ENCODE results near the gene COPE. TPM values are rescaled to one million over a fixed set of nuclear protein-coding genes. Genes with fewer than 3 reads are reported as not detected.

Gene COPE
- total RNA-seq, 1 donor = 179 TPM

DNA sequence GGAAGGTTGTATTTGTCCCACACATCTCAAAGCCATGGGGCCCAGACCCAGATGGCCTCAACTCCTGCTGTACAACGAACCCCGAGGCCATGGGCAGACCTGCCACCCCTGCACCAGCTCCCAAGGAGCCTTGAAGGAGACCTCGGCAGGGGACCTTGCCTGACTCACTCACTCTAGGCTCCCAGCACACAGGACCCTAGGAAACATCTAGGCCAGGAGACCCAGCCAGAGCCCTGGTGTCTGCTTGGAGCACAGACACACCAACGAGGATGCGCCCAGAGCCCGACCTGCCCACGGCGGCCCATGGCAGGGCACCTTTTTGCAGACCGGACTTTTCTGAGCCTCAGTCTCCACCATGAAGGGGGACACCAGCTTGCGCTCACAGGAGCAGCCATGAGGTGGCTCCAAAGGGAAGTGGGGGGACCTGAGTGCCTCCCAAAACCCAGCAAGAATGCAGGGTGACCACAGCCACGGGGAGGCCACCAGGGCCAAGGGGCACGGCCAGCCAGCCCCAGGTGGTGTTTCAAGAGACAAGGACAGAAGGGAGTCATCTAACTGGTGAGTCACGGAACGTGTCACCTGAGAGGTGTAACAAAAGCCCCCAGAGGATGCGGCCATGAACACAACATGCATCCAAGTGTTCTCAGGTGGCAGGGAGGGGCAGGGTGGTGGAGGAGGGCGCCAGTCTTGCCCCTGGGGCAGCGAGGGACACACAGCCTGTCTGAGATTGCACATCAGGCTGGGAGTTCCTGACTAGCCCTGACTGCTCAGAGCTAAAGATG lies 18.3 kb downstream of the COPE start:
- H4K20me1 ChIP-seq (ENCODE audit: insufficient read depth, low read length) = peaks cover 7% of the 10 kb centered on the region
- peaks cover 16% of the 10 kb centered on the region for H3K36me3 ChIP-seq (ENCODE audit: insufficient read depth, low read length)
- no peak overlapping the region for H3K4me2 ChIP-seq (ENCODE audit: insufficient read depth, low read length)

GRCh38 chr19:18899624-18900560 lies 19.3 kb downstream of the COPE start:
- H3K4me2 ChIP-seq (ENCODE audit: insufficient read depth, low read length) = no peak overlapping the region
- H3K4me3 ChIP-seq (ENCODE audit: insufficient read depth, low read length) = no peak overlapping the region
- TF ChIP-seq, protein P1, sequence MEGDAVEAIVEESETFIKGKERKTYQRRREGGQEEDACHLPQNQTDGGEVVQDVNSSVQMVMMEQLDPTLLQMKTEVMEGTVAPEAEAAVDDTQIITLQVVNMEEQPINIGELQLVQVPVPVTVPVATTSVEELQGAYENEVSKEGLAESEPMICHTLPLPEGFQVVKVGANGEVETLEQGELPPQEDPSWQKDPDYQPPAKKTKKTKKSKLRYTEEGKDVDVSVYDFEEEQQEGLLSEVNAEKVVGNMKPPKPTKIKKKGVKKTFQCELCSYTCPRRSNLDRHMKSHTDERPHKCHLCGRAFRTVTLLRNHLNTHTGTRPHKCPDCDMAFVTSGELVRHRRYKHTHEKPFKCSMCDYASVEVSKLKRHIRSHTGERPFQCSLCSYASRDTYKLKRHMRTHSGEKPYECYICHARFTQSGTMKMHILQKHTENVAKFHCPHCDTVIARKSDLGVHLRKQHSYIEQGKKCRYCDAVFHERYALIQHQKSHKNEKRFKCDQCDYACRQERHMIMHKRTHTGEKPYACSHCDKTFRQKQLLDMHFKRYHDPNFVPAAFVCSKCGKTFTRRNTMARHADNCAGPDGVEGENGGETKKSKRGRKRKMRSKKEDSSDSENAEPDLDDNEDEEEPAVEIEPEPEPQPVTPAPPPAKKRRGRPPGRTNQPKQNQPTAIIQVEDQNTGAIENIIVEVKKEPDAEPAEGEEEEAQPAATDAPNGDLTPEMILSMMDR (IDR thresholded peaks at IDR 0.05; ENCODE audit: extremely low read depth, low read depth, low read length) = no peak
- no peak overlapping the region for H2AFZ ChIP-seq (ENCODE audit: low read length)
- peaks cover 4% of the 10 kb centered on the region for H4K20me1 ChIP-seq (ENCODE audit: insufficient read depth, low read length)
- H3K4me1 ChIP-seq (ENCODE audit: insufficient read depth, low read length) = no peaks in the 10 kb centered on the region
- H3K36me3 ChIP-seq (ENCODE audit: insufficient read depth, low read length) = peaks cover 16% of the 10 kb centered on the region
- H3K27me3 ChIP-seq (ENCODE audit: insufficient read depth, low read length) = peaks cover 2% of the 10 kb centered on the region
- no peaks in the 10 kb centered on the region for H3K9me3 ChIP-seq (ENCODE audit: low read depth, low read length)
- H3K27ac ChIP-seq (ENCODE audit: low read depth, low read length) = no peak overlapping the region
- H3K79me2 ChIP-seq (ENCODE audit: insufficient read depth, low read length) = no peaks in the 10 kb centered on the region
- peak; percentile 82 for DNase-seq (ENCODE audit: insufficient read length, low spot score, missing footprints)

More for the DNA sequence above, 18.3 kb downstream of the COPE start:
- H3K9me3 ChIP-seq (ENCODE audit: low read depth, low read length) = no peaks in the 10 kb centered on the region
- no peaks in the 10 kb centered on the region for H3K27me3 ChIP-seq (ENCODE audit: insufficient read depth, low read length)
- no peak overlapping the region for H3K4me3 ChIP-seq (ENCODE audit: insufficient read depth, low read length)
- no peaks in the 10 kb centered on the region for H3K79me2 ChIP-seq (ENCODE audit: insufficient read depth, low read length)
- H2AFZ ChIP-seq (ENCODE audit: low read length) = no peak overlapping the region
- TF ChIP-seq, protein P1 (IDR thresholded peaks at IDR 0.05; ENCODE audit: extremely low read depth, low read depth, low read length) = no peak
- no peak overlapping the region for H3K27ac ChIP-seq (ENCODE audit: low read depth, low read length)
- no peaks in the 10 kb centered on the region for H3K4me1 ChIP-seq (ENCODE audit: insufficient read depth, low read length)
- DNase-seq (ENCODE audit: insufficient read length, low spot score, missing footprints) = peak; percentile 90

- Histone ChIP-seq H3K4me2 (ENCODE audit: insufficient read depth, low read length) (no peak overlapping the region), H3K79me2 (ENCODE audit: insufficient read depth, low read length) (no peaks in the 10 kb centered on the region), H3K27ac (ENCODE audit: low read depth, low read length) (no peak overlapping the region), H3K36me3 (ENCODE audit: insufficient read depth, low read length) (peaks cover 15% of the 10 kb centered on the region), H2AFZ (ENCODE audit: low read length) (no peak overlapping the region), H3K4me1 (ENCODE audit: insufficient read depth, low read length) (no peaks in the 10 kb centered on the region), H3K27me3 (ENCODE audit: insufficient read depth, low read length) (peaks cover 11% of the 10 kb centered on the region), H3K4me3 (ENCODE audit: insufficient read depth, low read length) (no peak overlapping the region), H3K9me3 (ENCODE audit: low read depth, low read length) (no peaks in the 10 kb centered on the region), H4K20me1 (ENCODE audit: insufficient read depth, low read length) (peaks cover 4% of the 10 kb centered on the region)
- peak; percentile 93 for DNase-seq (ENCODE audit: insufficient read length, low spot score, missing footprints)
- TF ChIP-seq, protein P1 (IDR thresholded peaks at IDR 0.05; ENCODE audit: extremely low read depth, low read depth, low read length) = no peak
Measured at GRCh38 chr19:18898607-18899408, 20.4 kb downstream of the COPE start.

Measured in osteoblast (primary cell).